Fibroblast of mammary gland (primary cell): ENCODE data around the gene KRTAP11-1.

Experiments
- DNase-seq: peaks from one replicate; pipeline ENCODE4 v3.0.0-alpha.2; 2010; ENCODE audit warnings: low read depth
- H3K4me3 ChIP-seq: 2 replicates; pipeline ENCODE4 v1.5.1; 2011; ENCODE audit warnings: low read depth, mild to moderate bottlenecking, low read length, moderate library complexity; ENCODE audit not compliant: control insufficient read depth
- CTCF ChIP-seq: conservative IDR thresholded peaks from 2 replicates; pipeline ENCODE4 v1.5.1; 2011; ENCODE audit warnings: low read depth, low read length, inconsistent platforms; ENCODE audit not compliant: control insufficient read depth, insufficient read depth

Gene KRTAP11-1

GRCh38 chr21:30831194-30831765 is 50.1 kb downstream of the KRTAP11-1 start:
- DNase-seq: peak; percentile 25
- H3K4me3 ChIP-seq: no peak overlapping the region
- TF ChIP-seq CTCF: peak; percentile 50
